ENCODE data around the gene TGM2.

The TGM2 gene

DNA sequence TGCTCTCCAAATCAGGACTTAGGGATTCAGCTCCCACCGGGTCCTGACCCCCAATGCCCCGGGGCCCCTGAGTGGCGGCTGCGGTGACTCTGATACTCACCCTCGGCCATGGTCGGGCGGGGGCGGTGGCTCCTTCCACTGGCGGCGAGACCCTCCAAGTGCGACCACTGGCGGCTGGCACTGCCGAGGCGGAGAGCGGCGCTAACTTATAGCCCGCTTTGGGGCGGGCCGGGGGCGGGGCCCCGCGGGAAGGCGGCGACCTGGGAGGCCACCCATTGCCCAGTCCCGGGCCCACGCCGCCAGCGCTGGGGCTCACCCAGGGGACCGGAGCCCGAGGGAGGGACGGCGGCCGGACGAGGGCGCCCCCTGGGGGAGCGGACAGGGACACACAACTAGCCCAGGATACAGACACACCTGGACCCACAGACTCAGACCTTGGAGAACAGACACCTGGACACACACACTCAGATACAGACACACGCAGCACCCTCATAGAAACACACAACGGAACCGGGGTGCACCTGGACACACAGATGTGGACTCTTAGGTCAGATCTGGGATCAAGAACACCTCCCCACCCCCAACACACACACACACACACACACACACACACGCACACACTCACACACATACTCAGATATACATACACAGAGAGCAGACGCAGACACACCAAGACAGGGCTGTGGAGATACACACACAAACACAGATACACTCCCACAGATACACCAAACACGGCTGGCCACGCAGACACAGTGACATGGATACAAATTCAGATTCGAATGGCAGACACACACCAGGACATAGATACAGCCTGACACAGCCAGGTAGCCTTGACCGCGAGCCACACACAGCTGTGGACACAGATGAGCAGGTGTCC is at the start of gene TGM2:
Gene TGM2 (minus strand): TSS at position 182 of the 877 bp plus-strand sequence. CDS start 72 bp downstream, at position 110.
- DNase-seq, result no peak

DNA sequence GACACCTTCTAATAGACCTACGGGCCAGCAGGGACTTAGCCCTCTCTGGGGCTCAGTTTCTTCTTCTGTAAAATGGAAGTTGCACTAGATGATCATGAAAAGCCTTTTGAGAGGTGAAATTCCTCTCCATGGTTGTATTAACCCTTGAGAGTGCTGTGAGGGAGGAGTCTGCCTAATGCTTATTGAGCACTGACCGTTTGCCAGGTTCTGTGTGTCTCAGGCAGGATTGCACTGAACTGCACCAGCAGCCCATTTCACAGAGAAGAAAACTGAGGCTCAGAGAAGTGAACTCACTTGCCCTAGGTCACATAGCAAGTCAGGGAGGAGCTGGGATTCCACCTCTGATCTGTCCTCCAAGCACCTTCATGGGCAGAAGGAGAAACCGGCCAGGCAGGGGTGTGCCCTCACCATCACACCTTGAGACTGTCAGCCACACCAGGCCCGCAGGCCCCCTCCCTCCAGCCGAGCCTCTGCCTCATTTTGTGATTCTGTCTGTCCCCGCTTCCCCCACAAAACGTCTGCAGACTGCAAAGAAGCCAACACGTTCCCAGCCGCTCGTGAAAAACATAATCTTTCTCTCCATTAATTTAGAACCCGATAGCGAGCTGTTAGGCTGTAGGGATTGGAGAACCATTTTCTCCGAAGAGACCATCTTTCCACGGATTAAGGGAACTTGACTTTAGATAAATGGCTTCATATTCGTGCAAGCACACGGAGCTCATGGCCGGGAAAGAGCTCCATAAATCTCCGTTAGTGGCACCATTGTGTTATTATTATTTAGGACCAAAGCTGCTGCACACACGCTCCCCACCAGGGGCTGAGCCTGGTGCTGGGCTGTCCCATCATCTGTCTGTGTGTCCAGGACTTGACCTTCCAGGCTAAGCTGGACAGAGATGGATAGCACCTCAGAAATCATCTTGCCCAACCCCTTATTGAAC is 49.5 kb upstream of the TGM2 start:
- no peak for DNase-seq

DNA sequence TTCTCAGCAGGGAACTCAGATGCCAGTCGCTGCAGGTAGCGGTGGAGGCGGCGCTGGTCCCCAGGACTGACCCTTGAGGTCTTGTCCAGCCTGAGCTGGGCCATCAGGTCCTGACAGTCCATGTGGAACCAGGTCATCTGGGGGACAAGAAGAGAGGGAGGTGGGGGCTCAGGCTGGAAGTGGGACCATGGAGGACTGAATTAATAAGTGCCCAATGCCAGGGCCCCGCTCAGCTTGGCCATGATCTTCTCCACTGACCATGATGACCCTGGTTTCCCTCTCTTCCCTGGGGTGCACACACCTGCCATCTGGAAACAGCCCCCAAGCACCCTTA is 48.5 kb upstream of the TGM2 start:
- DNase-seq, result no peak

DNA sequence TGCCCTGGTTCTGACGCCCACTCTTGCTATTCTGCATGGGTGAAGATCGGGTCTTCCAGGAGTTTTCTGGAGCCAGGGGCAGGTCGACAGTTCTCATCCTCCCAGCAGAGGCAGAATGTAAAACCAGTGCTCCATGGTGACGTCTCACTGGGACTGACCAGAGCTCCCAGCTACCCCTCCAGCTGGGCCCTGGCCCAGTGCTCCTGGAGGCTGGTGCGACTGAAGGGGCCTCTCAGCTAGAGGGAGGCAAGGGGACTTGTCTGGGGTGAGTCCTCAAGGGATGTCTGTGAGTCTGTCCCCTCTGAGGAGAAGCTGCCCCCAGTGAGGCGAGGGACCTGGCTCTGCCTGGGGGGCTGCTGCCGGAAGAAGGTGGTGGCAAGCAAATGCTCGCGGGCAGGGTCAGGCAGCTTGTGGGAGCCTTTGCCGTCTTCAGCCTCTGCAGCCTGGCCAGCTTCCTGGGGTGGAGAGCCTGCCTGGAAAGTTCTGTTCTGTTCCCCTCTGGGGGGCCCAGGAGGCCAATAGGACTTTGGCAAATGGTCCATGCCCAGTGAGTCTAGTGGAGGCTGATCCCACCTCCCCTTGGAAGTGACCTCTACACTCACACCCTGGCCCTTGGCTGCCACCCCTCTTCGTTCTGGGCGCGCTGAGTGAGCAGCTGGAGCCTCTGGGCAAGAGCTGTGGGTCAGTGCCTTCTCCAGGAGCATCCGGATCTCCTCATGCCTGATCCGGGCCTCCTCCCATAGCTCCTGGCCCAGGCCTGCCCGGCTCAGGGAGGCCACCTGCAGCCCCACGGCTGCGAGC is 47.9 kb upstream of the TGM2 start:
- DNase-seq, result no peak

DNA sequence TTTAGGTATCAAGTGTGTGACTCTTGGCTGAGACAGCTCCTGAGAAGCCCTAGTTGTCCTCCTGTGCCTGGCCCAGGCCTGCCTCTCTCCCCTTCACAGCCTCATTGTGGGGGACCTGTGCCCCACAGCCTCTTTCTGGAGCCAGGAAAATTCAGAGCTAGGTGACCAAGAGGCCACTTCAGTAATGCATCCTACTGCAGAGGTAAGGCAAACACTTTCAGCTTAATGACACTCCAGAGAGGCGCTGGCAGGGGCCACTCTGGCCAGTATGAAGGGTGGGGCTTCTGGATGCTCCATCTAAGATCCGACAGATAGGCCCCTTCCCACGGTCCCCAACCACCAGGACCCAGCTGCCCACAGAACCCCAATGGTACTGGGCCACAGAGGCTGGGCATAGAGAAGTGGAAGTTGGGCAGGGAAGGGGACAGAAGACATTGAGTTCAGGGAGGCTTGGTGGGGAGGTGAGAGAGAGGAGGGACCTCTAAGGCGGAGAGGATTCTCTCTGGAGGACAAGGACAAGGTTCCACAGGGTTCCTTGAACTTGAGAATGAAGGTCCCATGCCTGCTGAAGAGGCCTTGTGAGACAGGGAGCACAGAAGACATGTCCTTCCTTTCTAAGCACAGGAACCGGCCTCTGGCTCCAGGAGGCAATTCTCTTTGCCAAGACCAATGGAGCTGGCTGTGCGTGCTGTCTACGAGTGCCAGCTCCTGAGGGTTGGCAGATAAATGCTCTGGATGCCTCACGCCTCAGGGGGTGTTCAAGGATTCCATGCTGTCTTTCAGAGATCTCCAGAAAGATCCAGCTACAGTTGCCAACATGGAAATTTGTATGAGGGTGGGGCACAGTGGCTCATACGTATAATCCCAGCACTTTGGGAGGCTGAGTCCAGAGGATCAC is 46.4 kb upstream of the TGM2 start:
- no peak for DNase-seq

DNA sequence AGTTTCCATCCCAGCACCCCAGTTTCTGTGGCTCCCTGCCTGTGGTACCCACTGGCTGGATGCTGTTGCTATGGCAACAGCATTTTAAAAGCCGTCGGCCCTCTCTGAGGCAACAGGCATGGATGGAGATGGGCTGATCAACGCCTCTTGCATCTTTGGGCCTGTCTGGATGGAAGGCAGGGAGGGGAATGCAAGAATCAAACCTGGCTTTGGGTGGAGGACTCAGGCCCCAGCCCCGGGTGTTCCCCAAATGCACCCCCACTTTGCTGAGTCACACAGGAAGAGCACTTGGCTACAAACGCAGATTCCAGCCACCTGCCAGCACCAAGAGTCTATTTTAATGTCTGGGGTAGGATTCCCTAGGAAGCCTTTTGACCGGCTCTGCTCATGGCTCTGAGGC is 45.7 kb upstream of the TGM2 start:
- DNase-seq, result no peak

DNA sequence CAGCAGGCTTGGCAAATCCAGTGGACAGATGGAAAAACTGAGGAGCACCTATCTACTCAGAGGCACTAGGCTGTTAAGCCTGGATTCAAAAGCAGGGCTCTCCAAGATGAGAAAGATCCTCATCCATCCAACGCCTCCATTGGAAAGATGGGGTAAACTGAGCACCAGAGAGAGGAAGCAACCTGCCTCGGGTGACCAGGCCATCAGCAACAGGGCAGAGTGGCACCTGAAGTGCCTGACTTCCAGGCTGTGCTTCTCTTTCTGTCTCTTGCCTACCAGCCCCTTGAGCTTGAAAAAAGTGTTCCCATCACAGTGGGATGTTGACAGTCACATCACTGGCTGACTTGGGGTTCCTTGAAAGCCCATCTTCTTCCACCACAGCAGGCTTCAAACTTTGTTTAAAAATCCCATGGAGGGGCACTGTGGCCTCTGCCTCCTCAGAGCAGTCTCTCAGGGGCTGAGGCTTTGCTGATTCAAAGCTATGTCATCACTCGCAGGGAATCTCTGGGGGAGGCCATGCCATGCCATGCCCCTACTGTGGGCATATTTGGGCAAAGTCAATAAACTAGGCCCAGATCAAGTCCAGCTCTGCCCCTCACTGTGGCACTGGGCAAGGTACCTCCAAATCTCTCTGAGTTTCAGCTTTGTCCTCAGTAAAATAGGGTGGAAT is 44.8 kb upstream of the TGM2 start:
- no peak for DNase-seq

DNA sequence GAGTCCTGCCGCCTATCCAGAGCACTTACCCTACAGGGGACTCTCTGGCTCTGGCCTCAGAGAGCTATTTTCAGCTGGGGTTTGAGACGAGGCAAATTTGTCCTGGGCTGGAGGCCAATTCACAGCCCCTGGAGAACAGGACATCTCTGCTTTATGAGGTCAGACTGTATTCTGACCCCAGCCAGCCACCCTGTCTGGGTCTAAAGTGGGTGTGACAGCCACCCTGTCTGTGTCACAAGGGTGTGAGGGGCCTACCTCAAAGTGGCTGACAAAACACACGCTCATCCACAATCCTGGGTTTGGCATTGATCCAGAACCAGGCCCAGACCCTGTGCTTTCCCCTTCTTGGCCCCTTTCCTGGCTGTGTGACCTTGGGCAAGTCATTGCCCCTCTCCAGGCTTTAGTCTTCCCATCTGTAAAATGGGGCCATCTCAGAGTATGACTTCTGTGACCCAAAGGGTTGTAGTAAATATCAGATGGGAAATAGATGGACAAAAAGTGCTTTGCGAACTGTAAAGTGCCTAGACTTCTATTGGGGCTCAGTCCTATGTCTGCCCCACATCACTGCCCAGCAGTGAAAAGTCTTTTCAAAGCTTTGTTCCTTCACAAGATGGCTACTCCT is 44.1 kb upstream of the TGM2 start:
- no peak for DNase-seq

DNA sequence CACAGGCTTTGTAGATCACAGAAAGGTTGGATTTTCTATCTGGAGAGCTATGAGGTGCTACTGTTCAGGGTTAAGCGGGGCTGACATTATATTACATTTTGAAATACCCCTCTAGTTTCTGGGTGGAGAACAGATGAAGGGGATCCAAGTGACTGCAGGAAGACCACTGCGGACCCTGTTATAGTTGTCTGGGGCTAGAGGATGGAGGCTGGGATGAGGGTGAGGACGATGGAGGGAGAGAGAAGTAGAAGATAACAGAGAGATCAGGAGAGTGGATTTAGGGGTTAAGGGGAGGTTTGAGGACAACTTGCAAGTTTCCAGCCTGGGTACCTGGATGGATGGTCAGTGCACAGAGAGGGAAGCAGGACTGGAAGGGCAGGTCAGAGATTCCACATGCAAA is 43.5 kb upstream of the TGM2 start:
- DNase-seq, result no peak

DNA sequence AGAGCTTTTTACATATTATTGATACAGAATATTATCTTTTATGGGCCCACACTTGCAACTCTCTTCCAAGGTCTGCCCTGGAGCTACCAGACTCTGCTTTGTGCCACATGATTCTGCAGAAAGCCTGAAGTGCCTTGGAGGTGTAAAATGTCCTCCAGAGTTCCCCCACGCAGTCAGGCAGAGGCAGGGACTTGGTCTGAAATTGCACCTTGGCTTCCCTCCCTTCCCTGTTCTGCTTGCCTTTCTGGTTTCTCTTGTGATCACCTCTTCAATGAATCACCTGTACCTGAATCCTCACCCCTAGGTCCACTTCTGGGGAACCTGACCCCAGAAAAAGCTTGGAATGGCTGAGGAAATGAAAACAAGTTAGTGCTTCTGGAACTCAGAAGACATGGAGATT is 43.0 kb upstream of the TGM2 start:
- no peak for DNase-seq

DNA sequence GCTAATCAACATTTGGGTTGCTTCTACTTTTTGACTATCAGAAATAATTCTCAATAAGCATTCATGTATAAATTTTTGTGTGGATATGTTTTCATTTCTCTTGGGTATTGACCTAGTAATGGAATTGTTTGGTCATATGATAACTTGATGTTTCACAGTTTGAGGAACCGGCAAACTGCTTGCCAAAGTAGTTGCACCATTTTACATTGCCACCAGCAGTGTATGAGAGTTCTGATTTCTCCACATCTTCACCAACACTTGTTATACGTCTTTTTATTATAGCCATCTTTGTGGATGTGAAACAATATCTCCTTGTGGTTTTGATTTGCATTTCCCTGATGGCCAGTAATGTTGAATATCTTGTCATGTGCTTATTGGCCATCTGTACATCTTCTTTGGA is 42.6 kb upstream of the TGM2 start:
- DNase-seq, result no peak

DNA sequence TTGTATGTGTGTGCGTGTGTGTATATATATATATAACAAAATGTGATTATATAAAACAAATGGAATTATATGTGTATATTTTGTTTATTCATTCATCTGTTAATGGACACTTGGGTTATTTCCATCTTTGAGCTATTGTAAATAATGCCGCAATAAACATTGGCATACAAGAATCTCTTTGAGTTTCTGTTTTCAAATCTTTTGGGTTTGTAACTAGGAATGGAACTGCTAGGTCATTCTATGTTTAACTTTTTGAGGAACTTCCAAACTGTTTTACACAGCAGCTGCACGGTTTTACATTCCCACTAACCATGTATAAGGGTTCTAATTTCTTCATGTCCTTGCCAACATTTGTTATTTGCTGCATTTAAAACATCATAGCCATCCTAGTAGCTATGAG is 39.9 kb upstream of the TGM2 start:
- no peak for DNase-seq

DNA sequence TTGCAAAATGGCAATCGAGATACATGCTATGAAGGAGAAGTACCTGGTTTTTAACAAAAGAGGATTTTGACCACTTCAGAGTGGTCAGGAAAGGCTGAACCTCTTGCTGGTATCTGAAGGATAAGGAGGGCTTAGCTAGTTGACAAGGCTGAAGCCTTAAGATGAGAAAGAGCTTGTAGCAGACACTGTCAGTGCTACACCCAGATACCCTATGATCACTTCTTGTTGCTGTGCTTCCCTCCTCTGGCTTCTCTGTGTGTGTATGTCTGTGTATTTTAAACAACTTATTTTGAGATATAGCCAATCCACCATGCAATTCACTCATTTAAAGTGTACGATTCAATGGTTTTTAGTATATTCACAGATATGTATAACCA is 38.9 kb upstream of the TGM2 start:
- no peak for DNase-seq

DNA sequence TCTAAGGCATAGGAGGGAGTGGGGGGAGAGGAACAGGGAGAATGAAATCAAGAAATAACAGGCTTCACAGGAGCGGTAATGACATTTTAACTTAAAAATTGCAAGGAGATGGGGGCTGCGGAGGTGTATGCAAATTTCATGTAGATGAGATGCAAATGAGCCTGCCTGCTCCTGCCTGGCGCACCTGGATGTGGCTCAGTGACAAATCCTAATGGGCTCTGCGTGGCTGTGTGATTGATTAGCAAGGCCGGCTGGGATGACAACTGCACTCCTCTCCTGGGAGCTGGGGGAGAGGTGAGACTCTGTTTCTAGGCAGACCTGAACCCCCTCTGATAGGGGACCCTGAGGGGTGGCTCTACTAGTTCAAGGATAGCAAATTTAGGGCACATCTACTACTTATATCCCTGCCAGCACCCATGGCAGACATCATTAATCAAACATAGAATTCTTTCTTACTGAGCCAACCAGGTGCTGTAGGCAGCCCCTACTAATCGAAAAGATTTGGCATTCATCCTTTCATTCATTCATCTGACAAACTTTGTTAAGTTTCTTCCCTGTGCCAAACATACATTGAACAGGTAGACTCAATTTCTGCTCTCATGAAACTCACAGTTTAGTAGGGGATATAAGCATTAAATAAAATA is 38.4 kb upstream of the TGM2 start:
- no peak for DNase-seq

DNA sequence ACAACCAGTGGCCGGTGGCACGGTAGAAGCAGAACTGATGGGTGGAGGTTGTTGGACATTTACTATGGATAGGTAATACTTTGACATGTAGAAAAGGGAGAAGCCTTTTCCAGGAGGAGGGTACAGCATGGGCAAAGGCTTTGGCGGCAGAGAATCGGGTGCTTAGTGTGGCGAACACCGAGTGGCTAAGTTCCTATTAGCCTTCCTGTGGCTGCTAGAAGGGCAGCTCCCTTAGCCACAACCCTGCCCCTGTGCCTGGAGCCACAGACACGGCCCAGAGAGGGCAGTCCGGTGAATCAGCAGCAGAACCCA is 37.9 kb upstream of the TGM2 start:
- DNase-seq, result no peak

DNA sequence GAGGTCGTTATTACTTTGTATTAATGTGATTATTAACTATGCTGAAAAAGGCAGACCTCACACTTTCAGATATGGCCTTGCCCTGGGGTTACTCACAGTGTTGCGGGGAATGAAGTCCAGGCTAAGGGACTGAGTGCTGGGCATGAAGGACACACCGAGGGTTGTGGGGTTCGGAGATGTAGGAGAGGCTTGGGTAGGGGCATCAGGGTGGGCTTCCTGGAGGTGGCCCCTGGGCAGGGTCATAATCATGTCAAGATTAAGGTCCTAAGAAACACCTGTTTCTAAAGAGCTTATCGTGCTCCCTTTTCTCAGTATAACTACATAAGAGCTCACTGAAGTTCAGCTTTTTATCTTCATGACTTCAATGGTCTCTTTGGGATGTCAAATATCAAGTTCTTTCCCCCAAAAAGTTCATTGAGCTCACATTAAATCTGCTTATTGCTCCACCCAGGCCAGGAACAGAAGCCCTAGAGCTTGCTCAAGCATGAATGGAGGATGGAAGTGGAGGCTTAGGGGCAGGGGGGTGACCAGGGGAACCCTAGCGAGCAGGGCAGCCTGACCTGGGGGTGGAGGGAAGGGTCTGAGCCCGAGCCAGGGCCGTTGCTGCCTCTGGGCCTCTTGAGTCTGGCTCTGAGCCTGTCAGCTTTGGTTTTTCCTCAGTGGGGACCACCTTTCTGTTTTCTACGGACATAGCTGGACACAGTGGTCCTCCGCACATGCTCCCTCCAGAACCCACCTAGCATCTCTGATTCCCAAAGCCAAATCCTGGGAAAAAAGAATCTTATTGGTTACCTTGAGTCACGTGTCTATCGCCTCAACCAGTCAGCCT is 37.3 kb upstream of the TGM2 start:
- no peak for DNase-seq

DNA sequence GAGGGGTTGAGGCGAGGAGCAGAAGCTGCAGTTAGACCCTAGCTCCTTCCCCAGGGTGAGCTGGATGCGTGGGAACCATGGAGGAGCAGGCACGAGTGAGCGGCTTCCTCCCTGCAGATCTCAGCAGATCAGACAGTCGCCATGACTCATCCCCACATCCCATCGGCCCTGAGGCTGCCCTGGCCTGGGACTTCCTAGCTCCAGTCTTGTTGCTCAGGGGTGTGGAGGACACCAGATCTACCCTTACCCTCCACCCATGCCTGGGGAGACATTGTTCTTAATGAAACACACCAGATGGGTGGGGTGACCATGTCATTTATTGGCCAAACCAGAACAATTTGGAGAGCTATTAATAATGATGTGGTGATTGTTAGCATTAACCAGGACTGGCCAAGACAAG is 36.3 kb upstream of the TGM2 start:
- no peak for DNase-seq

DNA sequence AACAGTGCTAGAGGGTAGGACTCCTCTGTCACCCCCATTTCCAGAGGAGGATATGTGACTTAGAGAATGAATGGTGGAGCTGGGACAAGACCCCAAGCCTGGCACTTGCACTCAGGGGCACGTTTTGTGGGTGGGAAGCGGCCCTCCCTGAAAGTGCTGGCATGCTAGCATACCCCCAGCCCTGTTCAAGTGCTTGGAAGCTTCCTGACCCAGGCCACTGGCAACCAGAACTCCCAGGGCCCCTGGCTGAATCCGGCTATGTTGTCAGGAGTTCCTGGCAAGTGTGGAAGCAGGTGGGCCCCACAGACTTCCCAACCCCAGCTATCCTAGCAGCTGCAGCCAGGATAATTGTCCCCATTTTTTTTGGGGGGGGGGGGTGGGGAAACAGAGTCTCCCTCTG is 35.6 kb upstream of the TGM2 start:
- DNase-seq, result no peak

DNA sequence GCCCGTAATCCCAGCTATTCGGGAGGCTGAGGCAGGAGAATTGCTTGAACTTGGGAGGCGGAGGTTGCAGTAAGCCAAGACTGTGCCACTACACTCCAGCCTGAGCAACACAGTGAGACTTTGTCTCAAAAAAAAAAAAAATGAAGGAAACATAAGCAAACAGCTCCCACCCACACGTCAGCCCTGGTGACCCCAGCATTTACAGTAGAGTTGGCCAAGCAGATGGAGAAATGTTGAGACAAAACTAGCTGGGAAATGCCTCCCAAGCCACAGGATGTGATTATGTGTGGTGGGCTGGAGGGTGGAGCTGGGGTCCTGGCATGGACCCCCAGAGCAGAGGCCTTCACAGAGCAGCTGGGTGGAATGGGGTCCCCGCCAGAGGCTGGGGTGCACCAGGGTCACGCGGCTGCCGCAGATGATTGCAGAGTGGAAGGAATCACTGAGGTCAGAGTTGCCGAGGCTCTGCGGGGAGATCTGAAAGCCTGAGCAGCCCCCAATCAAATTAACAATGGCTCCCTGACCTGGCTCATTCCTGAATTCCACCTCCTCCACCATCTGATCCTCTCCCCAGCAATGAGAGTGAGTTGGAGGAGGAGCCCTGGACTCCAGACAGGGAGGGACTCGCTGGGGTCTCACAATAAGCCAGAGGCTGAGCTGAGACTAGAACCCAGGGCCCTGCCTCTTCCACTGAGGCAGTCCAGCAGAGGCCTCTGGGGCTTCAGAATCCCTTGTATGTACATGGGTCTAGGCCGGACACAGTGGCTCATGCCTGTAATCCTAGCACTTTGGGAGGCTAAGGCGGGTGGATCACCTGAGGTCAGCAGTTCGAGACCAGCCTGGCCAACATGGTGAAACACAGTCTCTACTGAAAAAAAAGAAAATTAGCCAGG is 34.7 kb upstream of the TGM2 start:
- DNase-seq, result no peak
